HFFc6 (cell line): ENCODE results near the gene CASP9. TPM values are rescaled to one million over a fixed set of nuclear protein-coding genes. Genes with fewer than 3 reads are reported as not detected.
"Not testable (repeated sequence)": the region's sequence is repeated elsewhere in the genome, so short reads cannot be mapped to it uniquely, and the experiment has no call there.

Experiments
- DNase-seq: peaks from one replicate; pipeline ENCODE4 v3.0.0-alpha.2; 2018
- H3K27ac Mint-ChIP-seq: 2 replicates; pipeline ENCODE4 v1.8.0; 2020; ENCODE audit warnings: mild to moderate bottlenecking, mixed read lengths
- H3K27me3 Mint-ChIP-seq: 2 replicates; pipeline ENCODE4 v1.8.0; 2021; ENCODE audit warnings: mild to moderate bottlenecking, moderate library complexity, mixed read lengths; ENCODE audit not compliant: insufficient read depth
- H3K36me3 Mint-ChIP-seq: 2 replicates; pipeline ENCODE4 v1.8.0; 2021; ENCODE audit warnings: low read depth, mixed read lengths
- H3K4me1 Mint-ChIP-seq: 2 replicates; pipeline ENCODE4 v1.8.0; 2020; ENCODE audit warnings: low read depth, mixed read lengths
- H3K4me3 Mint-ChIP-seq: 2 replicates; pipeline ENCODE4 v1.8.0; 2020; ENCODE audit warnings: mild to moderate bottlenecking, moderate library complexity, mixed read lengths
- H3K9me3 Mint-ChIP-seq: 2 replicates; pipeline ENCODE4 v1.8.0; 2020; ENCODE audit warnings: mild to moderate bottlenecking, mixed read lengths
- total RNA-seq, 6 experiments: library from RNA; stranded (reverse); fragmentation: NEBNext Ultra II Directional; extraction: Animal tissue kit (Norgen Biotek cat#: 25700); gene quantifications; 2 replicates in 1 of 6; 3 replicates in 5 of 6; pipeline ENCODE4 v1.2.3, GENCODE V29; 2021
- TF ChIP-seq, protein P1 (sequence below): fragments of 200-600 bp; sonication (generic); IDR thresholded peaks from 2 replicates; pipeline ENCODE4 v1.5.0; 2021; ENCODE audit warnings: antibody characterized with exemption, mild to moderate bottlenecking

Gene CASP9
- total RNA-seq, 6 experiments from 2014 or later, result 7.2 to 8.9 (median 7.8) TPM

DNA sequence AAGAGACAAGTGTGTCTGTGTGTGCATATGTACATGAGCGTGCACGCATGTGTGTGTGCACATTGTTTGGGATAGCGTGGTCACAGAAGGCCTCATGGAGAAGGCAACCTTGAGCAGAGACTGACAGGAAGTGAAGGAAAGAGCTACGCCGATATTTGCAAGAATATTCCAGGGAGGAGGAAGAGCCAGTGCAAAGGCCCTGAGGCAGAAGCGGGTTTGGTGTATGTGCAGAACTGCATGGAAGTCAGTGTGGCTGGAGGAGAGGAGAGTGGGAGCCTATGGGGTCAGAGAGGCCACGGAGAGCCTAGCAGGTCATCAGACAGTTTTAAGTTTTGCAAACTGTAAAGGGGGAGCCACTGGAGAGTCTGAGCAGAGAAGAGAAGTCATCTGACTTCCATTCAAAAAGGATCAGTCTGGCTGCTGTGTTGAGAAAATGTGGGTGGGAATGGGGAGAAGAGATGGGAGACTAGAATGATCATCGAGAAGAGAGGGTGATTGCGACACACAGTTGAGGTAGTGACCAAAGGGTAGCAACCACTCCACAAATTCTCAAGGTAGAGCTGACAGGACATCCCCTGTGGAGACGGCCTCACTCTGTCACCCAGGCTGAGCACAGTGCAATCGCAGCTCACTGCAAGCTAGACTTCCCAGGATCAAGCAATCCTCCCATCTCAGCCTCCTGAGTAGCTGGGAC is 44.2 kb downstream of the CASP9 start:
- no peak overlapping the region for H3K4me3 Mint-ChIP-seq
- DNase-seq, result no peak
- H3K9me3 Mint-ChIP-seq, result no peaks in the 10 kb centered on the region
- no peaks in the 10 kb centered on the region for H3K36me3 Mint-ChIP-seq
- TF ChIP-seq, protein P1, sequence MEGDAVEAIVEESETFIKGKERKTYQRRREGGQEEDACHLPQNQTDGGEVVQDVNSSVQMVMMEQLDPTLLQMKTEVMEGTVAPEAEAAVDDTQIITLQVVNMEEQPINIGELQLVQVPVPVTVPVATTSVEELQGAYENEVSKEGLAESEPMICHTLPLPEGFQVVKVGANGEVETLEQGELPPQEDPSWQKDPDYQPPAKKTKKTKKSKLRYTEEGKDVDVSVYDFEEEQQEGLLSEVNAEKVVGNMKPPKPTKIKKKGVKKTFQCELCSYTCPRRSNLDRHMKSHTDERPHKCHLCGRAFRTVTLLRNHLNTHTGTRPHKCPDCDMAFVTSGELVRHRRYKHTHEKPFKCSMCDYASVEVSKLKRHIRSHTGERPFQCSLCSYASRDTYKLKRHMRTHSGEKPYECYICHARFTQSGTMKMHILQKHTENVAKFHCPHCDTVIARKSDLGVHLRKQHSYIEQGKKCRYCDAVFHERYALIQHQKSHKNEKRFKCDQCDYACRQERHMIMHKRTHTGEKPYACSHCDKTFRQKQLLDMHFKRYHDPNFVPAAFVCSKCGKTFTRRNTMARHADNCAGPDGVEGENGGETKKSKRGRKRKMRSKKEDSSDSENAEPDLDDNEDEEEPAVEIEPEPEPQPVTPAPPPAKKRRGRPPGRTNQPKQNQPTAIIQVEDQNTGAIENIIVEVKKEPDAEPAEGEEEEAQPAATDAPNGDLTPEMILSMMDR, result no peak
- H3K27me3 Mint-ChIP-seq, result peaks cover 17% of the 10 kb centered on the region
- no peak overlapping the region for H3K27ac Mint-ChIP-seq
- no peaks in the 10 kb centered on the region for H3K4me1 Mint-ChIP-seq

DNA sequence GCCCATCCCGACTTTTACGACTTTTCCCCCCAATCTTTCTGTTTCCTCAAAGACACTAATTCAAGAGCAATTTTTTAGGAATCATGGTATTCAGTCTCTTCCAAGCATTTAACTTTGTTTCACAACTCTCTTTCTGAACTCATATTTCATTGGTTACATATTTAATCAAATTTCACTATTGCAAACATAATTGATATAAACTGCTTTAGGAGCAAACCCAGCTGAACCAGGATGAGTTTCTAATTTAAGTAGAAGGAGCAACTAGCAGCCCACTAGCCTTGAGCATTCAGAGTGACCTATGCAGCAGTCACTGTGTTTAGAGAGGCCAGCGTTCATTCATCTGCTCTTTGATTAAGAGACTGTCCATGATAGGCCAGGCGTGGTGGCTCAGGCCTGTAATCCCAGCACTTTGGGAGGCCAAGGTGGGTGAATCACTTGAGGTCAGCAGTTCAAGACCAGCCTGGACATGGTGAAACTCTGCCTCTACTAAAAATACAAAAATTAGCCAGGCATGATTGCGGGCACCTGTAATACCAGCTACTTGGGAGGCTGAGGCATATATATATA is 46.3 kb downstream of the CASP9 start:
- H3K27me3 Mint-ChIP-seq, result peaks cover 20% of the 10 kb centered on the region
- TF ChIP-seq, protein P1, result no peak
- H3K4me1 Mint-ChIP-seq, result no peaks in the 10 kb centered on the region
- no peak for DNase-seq
- H3K36me3 Mint-ChIP-seq, result no peaks in the 10 kb centered on the region
- no peaks in the 10 kb centered on the region for H3K9me3 Mint-ChIP-seq
- H3K4me3 Mint-ChIP-seq, result no peak overlapping the region
- H3K27ac Mint-ChIP-seq, result no peak overlapping the region

DNA sequence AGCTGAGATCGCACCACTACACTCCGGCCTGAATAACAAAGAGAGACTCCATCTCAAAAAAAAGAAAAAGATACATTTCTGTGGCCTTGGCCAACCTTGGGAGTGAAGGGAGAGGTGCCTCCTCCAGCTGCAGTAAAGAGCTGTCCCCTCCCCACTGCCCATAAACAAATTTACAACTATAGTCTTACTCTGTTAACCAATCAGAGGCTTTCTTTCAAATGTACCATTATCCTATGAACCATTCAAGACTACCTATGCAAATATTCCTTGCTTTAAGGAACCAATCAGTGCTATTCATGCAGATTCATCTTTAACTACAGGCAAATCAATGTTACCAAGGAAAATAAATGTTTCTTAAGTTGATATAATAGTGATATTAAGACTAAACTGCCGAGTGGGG is 47.1 kb downstream of the CASP9 start:
- Mint-ChIP-seq H3K27ac (no peak overlapping the region), H3K4me3 (no peak overlapping the region), H3K36me3 (no peaks in the 10 kb centered on the region), H3K4me1 (no peaks in the 10 kb centered on the region), H3K27me3 (peaks cover 19% of the 10 kb centered on the region), H3K9me3 (no peaks in the 10 kb centered on the region)
- TF ChIP-seq, protein P1, result no peak
- no peak for DNase-seq

DNA sequence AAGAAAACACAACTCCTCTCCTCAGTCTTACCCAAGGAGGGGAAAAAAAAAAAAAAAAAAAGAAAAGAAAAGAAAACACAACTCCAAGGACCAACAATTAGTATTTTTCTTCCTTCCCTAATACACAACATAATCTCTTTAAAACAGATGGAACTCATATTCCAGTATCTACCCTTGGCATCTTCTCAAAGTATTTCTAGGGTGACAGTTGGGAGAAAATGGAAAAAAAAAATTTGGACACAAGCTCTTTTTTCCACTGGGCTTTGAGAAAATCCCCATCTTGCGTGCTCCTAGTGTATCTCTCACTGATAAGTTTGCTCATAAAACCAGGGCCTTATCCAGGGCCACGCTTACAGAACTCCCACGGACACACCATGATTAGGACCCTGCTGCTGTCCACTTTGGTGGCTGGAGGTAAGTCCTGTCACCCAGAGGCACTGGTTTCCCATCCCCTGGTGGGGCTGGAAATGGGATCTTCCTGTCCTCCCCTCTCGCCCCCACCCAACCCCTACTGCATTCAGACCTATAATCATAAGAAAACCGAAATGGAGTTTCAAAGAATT is 48.2 kb downstream of the CASP9 start, which contains the start of gene CELA2B:
Gene CELA2B (plus strand): TSS at position 353 of the 563 bp plus-strand sequence. CDS start 22 bp downstream, at position 375.
- Mint-ChIP-seq H3K4me3 (no peak within 1 kb of the TSS), H3K9me3 (no peaks in the 10 kb centered on the region), H3K4me1 (no peaks in the 10 kb centered on the region), H3K27ac (no peak within 1 kb of the TSS), H3K27me3 (peaks cover 23% of the 10 kb centered on the region), H3K36me3 (no peaks in the 10 kb centered on the region)
- TF ChIP-seq, protein P1, result no peak
- no peak for DNase-seq

- H3K36me3 Mint-ChIP-seq, result no peaks in the 10 kb centered on the region
- TF ChIP-seq, protein P1, result no peak
- H3K27ac Mint-ChIP-seq, result no peak overlapping the region
- DNase-seq, result no peak
- no peaks in the 10 kb centered on the region for H3K4me1 Mint-ChIP-seq
- no peaks in the 10 kb centered on the region for H3K9me3 Mint-ChIP-seq
- no peak overlapping the region for H3K4me3 Mint-ChIP-seq
- H3K27me3 Mint-ChIP-seq, result peaks cover 32% of the 10 kb centered on the region
Observed at GRCh38 chr1:15472587-15472986, 51.4 kb downstream of the CASP9 start.

DNA sequence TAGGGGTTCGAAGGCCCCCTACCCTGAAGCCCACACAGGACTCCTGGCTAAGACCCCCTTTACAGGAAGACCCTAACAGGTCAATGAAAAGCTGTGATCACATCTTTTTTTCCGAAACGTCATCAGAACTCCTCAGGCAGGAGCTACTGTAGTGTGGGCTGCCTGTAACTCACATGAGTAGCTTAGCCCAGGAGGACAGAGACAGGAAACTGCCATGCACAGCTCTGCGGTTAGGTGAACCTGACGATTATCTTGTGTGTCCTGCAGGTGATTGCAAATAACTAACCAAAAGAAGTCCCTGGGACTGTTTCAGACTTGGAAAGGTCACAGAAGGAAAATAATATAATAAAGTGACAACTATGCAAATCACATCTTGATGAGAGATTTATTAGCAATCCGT is 52.3 kb downstream of the CASP9 start:
- H3K4me1 Mint-ChIP-seq, H3K4me3 Mint-ChIP-seq: not testable (repeated sequence)

DNA sequence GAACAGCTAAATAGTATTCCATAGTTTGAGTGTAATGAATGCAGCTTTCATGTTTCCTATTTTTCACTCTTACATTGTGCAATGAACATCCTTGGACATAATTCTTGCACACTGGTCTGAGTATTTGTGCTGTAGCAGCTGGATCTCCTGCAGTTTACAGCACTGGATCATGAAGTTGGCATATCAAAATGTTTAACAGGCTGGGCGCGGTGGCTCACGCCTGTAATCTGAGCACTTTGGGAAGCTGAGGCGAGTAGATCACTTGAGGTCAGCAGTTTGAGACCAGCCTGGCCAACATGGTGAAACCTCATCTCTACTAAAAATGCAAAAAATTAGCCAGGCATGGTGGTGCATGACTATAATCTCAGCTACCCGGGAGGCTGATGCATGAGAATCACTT is 52.9 kb downstream of the CASP9 start:
- not testable (repeated sequence) for H3K4me1 Mint-ChIP-seq, DNase-seq, H3K36me3 Mint-ChIP-seq, H3K4me3 Mint-ChIP-seq, H3K27ac Mint-ChIP-seq, H3K9me3 Mint-ChIP-seq
- H3K27me3 Mint-ChIP-seq, result peaks cover 34% of the 10 kb centered on the region

More for the DNA sequence above, 52.3 kb downstream of the CASP9 start:
- not testable (repeated sequence) for H3K27ac Mint-ChIP-seq, DNase-seq, H3K36me3 Mint-ChIP-seq, H3K9me3 Mint-ChIP-seq
- H3K27me3 Mint-ChIP-seq, result peaks cover 33% of the 10 kb centered on the region

DNA sequence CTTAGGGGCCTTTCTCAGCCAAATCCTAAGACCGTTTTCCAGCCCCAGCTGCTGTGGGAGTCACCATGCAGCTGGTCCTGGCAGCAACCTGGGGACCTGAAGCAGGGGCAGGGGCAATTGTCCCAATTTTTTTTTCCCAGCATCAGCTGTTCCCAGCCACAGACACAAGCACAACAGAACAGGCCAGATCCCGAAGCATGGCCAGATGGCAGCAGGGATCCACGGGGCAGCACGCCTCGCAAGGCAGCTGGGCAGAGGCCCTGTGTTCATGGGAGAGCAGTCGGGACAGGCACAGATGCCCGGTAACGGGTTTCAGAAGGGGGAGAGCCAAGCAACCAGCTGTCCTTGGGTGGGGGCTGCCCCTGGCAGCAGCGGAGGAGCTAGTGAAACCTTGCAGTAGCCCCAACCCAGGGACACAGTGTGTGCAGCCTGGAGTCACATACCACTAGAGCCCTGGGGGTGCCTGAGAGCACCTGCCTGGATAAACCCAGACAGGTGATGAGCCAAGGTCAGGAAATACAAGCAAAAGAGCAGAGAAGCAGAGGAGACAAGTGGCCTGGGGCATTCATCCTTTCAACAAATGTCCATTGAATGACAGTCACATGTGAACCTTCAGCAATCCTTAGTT is 54.1 kb downstream of the CASP9 start:
- H3K4me3 Mint-ChIP-seq, H3K9me3 Mint-ChIP-seq, DNase-seq, H3K4me1 Mint-ChIP-seq, H3K36me3 Mint-ChIP-seq, H3K27ac Mint-ChIP-seq: not testable (repeated sequence)
- peaks cover 31% of the 10 kb centered on the region for H3K27me3 Mint-ChIP-seq
